GM21528 (cell line): ENCODE data around the gene CR1L.
"Not testable (repeated sequence)": the region's sequence is repeated elsewhere in the genome, so short reads cannot be mapped to it uniquely, and the experiment has no call there.

Experiments
- ATAC-seq: cut with Tn5 transposase; IDR thresholded peaks from one replicate; pipeline ENCODE4 v1.9.1; 2021; ENCODE audit warnings: mild to moderate bottlenecking, moderate library complexity; ENCODE audit not compliant: unreplicated experiment, low FRiP score

CR1L gene

GRCh38 chr1:207766569-207766968 is 121.6 kb downstream of the CR1L start:
- no peak for ATAC-seq

- ATAC-seq = not testable (repeated sequence)
Observed at GRCh38 chr1:207770514-207770913, 125.6 kb downstream of the CR1L start.
